Central memory CD8-positive, alpha-beta T cell (primary cell): ENCODE measurements around the gene SLC9A1.

Source experiments
- ATAC-seq: fragments of 150-1000 bp; cut with Tn5 transposase; replicated peaks from 2 replicates; pipeline ENCODE4 v1.10.0; 2022; ENCODE audit warnings: mild to moderate bottlenecking, moderate FRiP score, moderate number of reproducible peaks; ENCODE audit not compliant: poor library complexity, severe bottlenecking; ENCODE audit errors: extremely low read depth
- DNase-seq, 2 donors: peaks; one replicate each; pipeline ENCODE4 v3.0.0; 2021; ENCODE audit warnings: low spot score in 2 of 2
- H3K27ac Mint-ChIP-seq: one replicate; pipeline ENCODE4 v1.8.0; 2022; ENCODE audit warnings: low read depth, mild to moderate bottlenecking, moderate library complexity, mixed read lengths
- H3K27me3 Mint-ChIP-seq: one replicate; pipeline ENCODE4 v1.8.0; 2022; ENCODE audit warnings: mixed read lengths
- H3K36me3 Mint-ChIP-seq: one replicate; pipeline ENCODE4 v1.8.0; 2022; ENCODE audit warnings: mild to moderate bottlenecking, moderate library complexity, mixed read lengths; ENCODE audit not compliant: insufficient read depth
- H3K4me1 Mint-ChIP-seq: one replicate; pipeline ENCODE4 v1.8.0; 2022; ENCODE audit warnings: mixed read lengths
- H3K4me3 Mint-ChIP-seq: one replicate; pipeline ENCODE4 v1.8.0; 2022; ENCODE audit warnings: mild to moderate bottlenecking, moderate library complexity, mixed read lengths
- H3K9me3 Mint-ChIP-seq: one replicate; pipeline ENCODE4 v1.8.0; 2022; ENCODE audit warnings: mixed read lengths

The SLC9A1 gene

GRCh38 chr1:27106561-27107323, 48.2 kb downstream of the SLC9A1 start:
- DNase-seq (no peak), ATAC-seq (no peak)
- Mint-ChIP-seq H3K4me1 (peaks cover 26% of the 10 kb centered on the region), H3K36me3 (peaks cover 3% of the 10 kb centered on the region), H3K9me3 (no peaks in the 10 kb centered on the region), H3K27me3 (no peaks in the 10 kb centered on the region), H3K4me3 (no peak overlapping the region), H3K27ac (peak overlapping the region; percentile 78)

GRCh38 chr1:27105018-27105417, 49.9 kb downstream of the SLC9A1 start:
- no peaks in the 10 kb centered on the region for H3K9me3 Mint-ChIP-seq
- DNase-seq (no peak), ATAC-seq (no peak)
- H3K27ac Mint-ChIP-seq, result no peak overlapping the region
- no peak overlapping the region for H3K4me3 Mint-ChIP-seq
- no peaks in the 10 kb centered on the region for H3K27me3 Mint-ChIP-seq
- peaks cover 25% of the 10 kb centered on the region for H3K4me1 Mint-ChIP-seq
- peaks cover 4% of the 10 kb centered on the region for H3K36me3 Mint-ChIP-seq

- Mint-ChIP-seq H3K36me3 (peaks cover 4% of the 10 kb centered on the region), H3K27ac (no peak overlapping the region), H3K4me1 (peaks cover 18% of the 10 kb centered on the region), H3K4me3 (no peak overlapping the region), H3K27me3 (no peaks in the 10 kb centered on the region), H3K9me3 (no peaks in the 10 kb centered on the region)
- DNase-seq (no peak), ATAC-seq (no peak)
Measured at GRCh38 chr1:27103498-27103897, 51.4 kb downstream of the SLC9A1 start.

- H3K4me3 Mint-ChIP-seq, result no peak overlapping the region
- H3K4me1 Mint-ChIP-seq, result peaks cover 18% of the 10 kb centered on the region
- H3K9me3 Mint-ChIP-seq, result no peaks in the 10 kb centered on the region
- peak; percentile 58 for ATAC-seq
- peaks cover 4% of the 10 kb centered on the region for H3K36me3 Mint-ChIP-seq
- DNase-seq, result peak; percentile 72 to 86
- H3K27me3 Mint-ChIP-seq, result no peaks in the 10 kb centered on the region
- no peak overlapping the region for H3K27ac Mint-ChIP-seq
Measured at GRCh38 chr1:27102707-27103468, 52.0 kb downstream of the SLC9A1 start.

- H3K4me1 Mint-ChIP-seq, result peaks cover 18% of the 10 kb centered on the region
- no peak overlapping the region for H3K27ac Mint-ChIP-seq
Measured at GRCh38 chr1:27102134-27102706, 52.7 kb downstream of the SLC9A1 start.

GRCh38 chr1:27101696-27102095, 53.2 kb downstream of the SLC9A1 start:
- no peak overlapping the region for H3K27ac Mint-ChIP-seq
- H3K27me3 Mint-ChIP-seq, result no peaks in the 10 kb centered on the region
- H3K36me3 Mint-ChIP-seq, result peaks cover 3% of the 10 kb centered on the region
- no peak overlapping the region for H3K4me3 Mint-ChIP-seq
- DNase-seq (no peak), ATAC-seq (no peak)
- H3K9me3 Mint-ChIP-seq, result no peaks in the 10 kb centered on the region
- H3K4me1 Mint-ChIP-seq, result peaks cover 15% of the 10 kb centered on the region

More at GRCh38 chr1:27102134-27102706, 52.7 kb downstream of the SLC9A1 start:
- DNase-seq (no peak), ATAC-seq (no peak)
- no peaks in the 10 kb centered on the region for H3K27me3 Mint-ChIP-seq
- no peaks in the 10 kb centered on the region for H3K9me3 Mint-ChIP-seq
- H3K4me3 Mint-ChIP-seq, result no peak overlapping the region
- peaks cover 4% of the 10 kb centered on the region for H3K36me3 Mint-ChIP-seq

- Mint-ChIP-seq H3K27me3 (no peaks in the 10 kb centered on the region), H3K27ac (no peak overlapping the region), H3K4me1 (peaks cover 15% of the 10 kb centered on the region), H3K9me3 (no peaks in the 10 kb centered on the region), H3K4me3 (no peak overlapping the region), H3K36me3 (peaks cover 3% of the 10 kb centered on the region)
- ATAC-seq, result no peak
- DNase-seq, result no peak
Measured at GRCh38 chr1:27101054-27101491, 53.9 kb downstream of the SLC9A1 start.

GRCh38 chr1:27100335-27101053, 54.4 kb downstream of the SLC9A1 start:
- Mint-ChIP-seq H3K9me3 (no peaks in the 10 kb centered on the region), H3K27ac (no peak overlapping the region), H3K27me3 (no peaks in the 10 kb centered on the region), H3K4me3 (no peak overlapping the region), H3K36me3 (peaks cover 4% of the 10 kb centered on the region), H3K4me1 (peaks cover 15% of the 10 kb centered on the region)
- DNase-seq, result no peak
- no peak for ATAC-seq

- H3K4me3 Mint-ChIP-seq, result no peak overlapping the region
- ATAC-seq (no peak), DNase-seq (no peak)
- H3K27ac Mint-ChIP-seq, result no peak overlapping the region
- H3K27me3 Mint-ChIP-seq, result no peaks in the 10 kb centered on the region
- peaks cover 4% of the 10 kb centered on the region for H3K36me3 Mint-ChIP-seq
- H3K4me1 Mint-ChIP-seq, result peaks cover 15% of the 10 kb centered on the region
- no peaks in the 10 kb centered on the region for H3K9me3 Mint-ChIP-seq
Measured at GRCh38 chr1:27099587-27100334, 55.2 kb downstream of the SLC9A1 start.

- Mint-ChIP-seq H3K4me3 (no peak overlapping the region), H3K36me3 (peaks cover 4% of the 10 kb centered on the region), H3K27me3 (no peaks in the 10 kb centered on the region), H3K27ac (no peak overlapping the region), H3K4me1 (peaks cover 15% of the 10 kb centered on the region), H3K9me3 (no peaks in the 10 kb centered on the region)
- DNase-seq, result no peak
- ATAC-seq, result no peak
Measured at GRCh38 chr1:27099135-27099586, 55.8 kb downstream of the SLC9A1 start.

- no peak for DNase-seq
- peaks cover 15% of the 10 kb centered on the region for H3K4me1 Mint-ChIP-seq
- H3K27me3 Mint-ChIP-seq, result no peaks in the 10 kb centered on the region
- H3K27ac Mint-ChIP-seq, result no peak overlapping the region
- H3K9me3 Mint-ChIP-seq, result no peaks in the 10 kb centered on the region
- H3K4me3 Mint-ChIP-seq, result no peak overlapping the region
- peaks cover 4% of the 10 kb centered on the region for H3K36me3 Mint-ChIP-seq
- ATAC-seq, result no peak
Measured at GRCh38 chr1:27098431-27099134, 56.3 kb downstream of the SLC9A1 start.
